ENCODE measurements around the gene ARSA. TPM values are rescaled to one million over a fixed set of nuclear protein-coding genes. Genes with fewer than 3 reads are reported as not detected.

Gene ARSA
- total RNA-seq, 2 donors from 2014 or later = 23.8 to 24.7 TPM

- DNase-seq (ENCODE audit: low spot score in 2 of 2) = no peak
These were observed 46.7 kb downstream of the ARSA start for GRCh38 chr22:50581031-50581949.

GRCh38 chr22:50579752-50580151 lies 48.2 kb downstream of the ARSA start:
- Mint-ChIP-seq H3K27ac (no peak overlapping the region), H3K36me3 (peaks cover 5 to 16% of the 10 kb centered on the region in 2 donors), H3K9me3 (no peaks in the 10 kb centered on the region)
- ATAC-seq (no peak), DNase-seq (ENCODE audit: low spot score in 2 of 2) (no peak)

More at GRCh38 chr22:50581031-50581949, 46.7 kb downstream of the ARSA start:
- peaks cover 5 to 16% of the 10 kb centered on the region in 2 donors for H3K36me3 Mint-ChIP-seq
- ATAC-seq = no peak
- no peaks in the 10 kb centered on the region for H3K9me3 Mint-ChIP-seq
- peak overlapping the region; percentile 89 to 96 for H3K27ac Mint-ChIP-seq

- no peak for DNase-seq (ENCODE audit: low spot score in 2 of 2)
- no peak overlapping the region for H3K27ac Mint-ChIP-seq
- H3K9me3 Mint-ChIP-seq = no peaks in the 10 kb centered on the region
- H3K36me3 Mint-ChIP-seq = peaks cover 5 to 16% of the 10 kb centered on the region in 2 donors
- ATAC-seq = no peak
These were observed 49.1 kb downstream of the ARSA start for GRCh38 chr22:50578776-50579310.

- Mint-ChIP-seq H3K9me3 (no peaks in the 10 kb centered on the region), H3K36me3 (peaks cover 0 to 10% of the 10 kb centered on the region in 2 donors), H3K27ac (peak within 1 kb of the TSS in 1 of 2 donors; percentile 18)
- DNase-seq (ENCODE audit: low spot score in 2 of 2) (no peak), ATAC-seq (no peak)
These were observed 49.8 kb downstream of the ARSA start, which contains the start of gene CPT1B for GRCh38 chr22:50577987-50578775. Gene CPT1B, minus strand, starts transcription at chr22:50578427. Its CDS starts 512 bp downstream, at chr22:50577915.

GRCh38 chr22:50577697-50577986 lies 50.3 kb downstream of the ARSA start:
- Mint-ChIP-seq H3K36me3 (peaks cover 0 to 13% of the 10 kb centered on the region in 2 donors), H3K27ac (no peak overlapping the region), H3K9me3 (no peaks in the 10 kb centered on the region)
- no peak for ATAC-seq
- DNase-seq (ENCODE audit: low spot score in 2 of 2) = no peak

GRCh38 chr22:50576806-50577696 lies 50.9 kb downstream of the ARSA start:
- DNase-seq (ENCODE audit: low spot score in 2 of 2) (no peak), ATAC-seq (no peak)
- peak overlapping the region in 1 of 2 donors; percentile 18 for H3K27ac Mint-ChIP-seq
- no peaks in the 10 kb centered on the region for H3K9me3 Mint-ChIP-seq
- H3K36me3 Mint-ChIP-seq = peaks cover 0 to 17% of the 10 kb centered on the region in 2 donors

GRCh38 chr22:50576070-50576469 lies 51.9 kb downstream of the ARSA start:
- peaks cover 0 to 17% of the 10 kb centered on the region in 2 donors for H3K36me3 Mint-ChIP-seq
- no peak for ATAC-seq
- H3K27ac Mint-ChIP-seq = peak overlapping the region in 1 of 2 donors; percentile 56
- DNase-seq (ENCODE audit: low spot score in 2 of 2) = no peak
- H3K9me3 Mint-ChIP-seq = no peaks in the 10 kb centered on the region

- H3K36me3 Mint-ChIP-seq = peaks cover 0 to 17% of the 10 kb centered on the region in 2 donors
- no peak for DNase-seq (ENCODE audit: low spot score in 2 of 2)
- no peak for ATAC-seq
- peak overlapping the region in 1 of 2 donors; percentile 56 for H3K27ac Mint-ChIP-seq
- no peaks in the 10 kb centered on the region for H3K9me3 Mint-ChIP-seq
These were observed 52.5 kb downstream of the ARSA start for GRCh38 chr22:50575426-50575941.

Other genes starting within 250 kb of the ARSA start
- gene SBF1, start 153.1 kb downstream of the ARSA start, total RNA-seq = 10 to 100 TPM; 99.3 to 99.8 TPM
- gene ADM2, start 146.6 kb downstream of the ARSA start, total RNA-seq = 1 to 10 TPM; 6.0 to 7.0 TPM
- gene MIOX, start 141.3 kb downstream of the ARSA start, total RNA-seq = under 1 TPM in 1 of 2 donors, not detected in 1; 0.25 TPM
- gene LMF2, start 120.5 kb downstream of the ARSA start, total RNA-seq = 10 to 100 TPM; 54.2 to 76.7 TPM
- 100 to 1,000 TPM; 121 to 130 TPM for gene NCAPH2, start 119.9 kb downstream of the ARSA start, total RNA-seq
- 1 to 10 TPM in 1 of 2 donors, not detected in 1; 4.8 TPM for gene SCO2, start 102.6 kb downstream of the ARSA start, total RNA-seq
- 10 to 100 TPM; 20.8 to 74.5 TPM for gene TYMP, start 98.1 kb downstream of the ARSA start, total RNA-seq
- 10 to 100 TPM in 1 of 2 donors, 1 to 10 TPM in 1; 2.6 to 11.0 TPM for gene KLHDC7B, start 82.3 kb downstream of the ARSA start, total RNA-seq
- 1 to 10 TPM in 1 of 2 donors, under 1 TPM in 1; 0.80 to 3.9 TPM for gene SYCE3, start 65.2 kb downstream of the ARSA start, total RNA-seq
- gene CPT1B, start 49.7 kb downstream of the ARSA start, total RNA-seq = 10 to 100 TPM; 61.8 to 92.2 TPM
- 100 to 1,000 TPM in 1 of 2 donors, 10 to 100 TPM in 1; 83.8 to 127 TPM for gene CHKB, start 45.3 kb downstream of the ARSA start, total RNA-seq
- gene MAPK8IP2, start 27.4 kb downstream of the ARSA start, total RNA-seq = under 1 TPM; 0.27 to 0.54 TPM
- under 1 TPM in 1 of 2 donors, not detected in 1; 0.66 TPM for gene SHANK3, start 44.7 kb upstream of the ARSA start, total RNA-seq
- gene ACR, start 110.1 kb upstream of the ARSA start, total RNA-seq = not detected
- 10 to 100 TPM in 1 of 2 donors, 1 to 10 TPM in 1; 7.2 to 22.6 TPM for gene RABL2B, start 155.5 kb upstream of the ARSA start, total RNA-seq

All from activated naive CD4-positive, alpha-beta T cell treated with anti-CD3 and anti-CD28 coated beads, Interleukin-2, amount 50 U/mL, for 72 hours (primary cell).